ENCODE measurements around the gene ELL2.

Gene ELL2

GRCh38 chr5:95961617-95962474 is at the start of gene ELL2:
Gene ELL2 (minus strand): TSS chr5:95961851. CDS start chr5:95961721, 130 bp downstream.
- H3K27ac Mint-ChIP-seq: peak within 1 kb of the TSS; percentile 98

GRCh38 chr5:96008987-96009647 is 47.5 kb upstream of the ELL2 start:
- no peak overlapping the region for H3K27ac Mint-ChIP-seq
- H3K4me1 Mint-ChIP-seq (ENCODE audit: low read depth): no peaks in the 10 kb centered on the region

More at GRCh38 chr5:95961617-95962474, at the start of gene ELL2:
- Mint-ChIP-seq H3K36me3 (ENCODE audit: low read depth) (peaks cover 40% of the 10 kb centered on the region), H3K9me3 (no peaks in the 10 kb centered on the region), H3K4me1 (ENCODE audit: low read depth) (peaks cover 63% of the 10 kb centered on the region), H3K27me3 (no peaks in the 10 kb centered on the region), H3K4me3 (peak within 1 kb of the TSS; percentile 98)
- DNase-seq: peak; percentile 96

GRCh38 chr5:96008487-96008886 is 46.8 kb upstream of the ELL2 start:
- H3K27me3 Mint-ChIP-seq: no peaks in the 10 kb centered on the region
- no peak for DNase-seq
- no peaks in the 10 kb centered on the region for H3K36me3 Mint-ChIP-seq (ENCODE audit: low read depth)
- no peaks in the 10 kb centered on the region for H3K4me1 Mint-ChIP-seq (ENCODE audit: low read depth)
- H3K9me3 Mint-ChIP-seq: peaks cover 6% of the 10 kb centered on the region
- H3K27ac Mint-ChIP-seq: no peak overlapping the region
- no peak overlapping the region for H3K4me3 Mint-ChIP-seq

More at GRCh38 chr5:96008987-96009647, 47.5 kb upstream of the ELL2 start:
- H3K27me3 Mint-ChIP-seq: no peaks in the 10 kb centered on the region
- no peaks in the 10 kb centered on the region for H3K36me3 Mint-ChIP-seq (ENCODE audit: low read depth)
- H3K9me3 Mint-ChIP-seq: peaks cover 6% of the 10 kb centered on the region
- no peak overlapping the region for H3K4me3 Mint-ChIP-seq
- DNase-seq: no peak

- Mint-ChIP-seq H3K4me3 (no peak overlapping the region), H3K27ac (no peak overlapping the region), H3K27me3 (no peaks in the 10 kb centered on the region), H3K4me1 (ENCODE audit: low read depth) (no peaks in the 10 kb centered on the region), H3K36me3 (ENCODE audit: low read depth) (no peaks in the 10 kb centered on the region), H3K9me3 (peaks cover 3% of the 10 kb centered on the region)
- no peak for DNase-seq
Measured at GRCh38 chr5:96007051-96007450, 45.4 kb upstream of the ELL2 start.

GRCh38 chr5:96006291-96006690 is 44.6 kb upstream of the ELL2 start:
- Mint-ChIP-seq H3K36me3 (ENCODE audit: low read depth) (no peaks in the 10 kb centered on the region), H3K27ac (no peak overlapping the region), H3K27me3 (no peaks in the 10 kb centered on the region), H3K4me3 (no peak overlapping the region), H3K4me1 (ENCODE audit: low read depth) (no peaks in the 10 kb centered on the region), H3K9me3 (peaks cover 3% of the 10 kb centered on the region)
- DNase-seq: no peak

GRCh38 chr5:96004754-96005153 is 43.1 kb upstream of the ELL2 start:
- H3K27me3 Mint-ChIP-seq: no peaks in the 10 kb centered on the region
- no peak overlapping the region for H3K4me3 Mint-ChIP-seq
- H3K9me3 Mint-ChIP-seq: peaks cover 3% of the 10 kb centered on the region
- no peaks in the 10 kb centered on the region for H3K36me3 Mint-ChIP-seq (ENCODE audit: low read depth)
- H3K4me1 Mint-ChIP-seq (ENCODE audit: low read depth): no peaks in the 10 kb centered on the region
- no peak for DNase-seq
- H3K27ac Mint-ChIP-seq: no peak overlapping the region

GRCh38 chr5:96004087-96004486 is 42.4 kb upstream of the ELL2 start:
- no peak overlapping the region for H3K4me3 Mint-ChIP-seq
- DNase-seq: no peak
- H3K36me3 Mint-ChIP-seq (ENCODE audit: low read depth): no peaks in the 10 kb centered on the region
- H3K27ac Mint-ChIP-seq: no peak overlapping the region
- H3K27me3 Mint-ChIP-seq: no peaks in the 10 kb centered on the region
- peaks cover 3% of the 10 kb centered on the region for H3K9me3 Mint-ChIP-seq
- H3K4me1 Mint-ChIP-seq (ENCODE audit: low read depth): no peaks in the 10 kb centered on the region

GRCh38 chr5:96001262-96001661 is 39.6 kb upstream of the ELL2 start:
- Mint-ChIP-seq H3K27ac (no peak overlapping the region), H3K4me3 (no peak overlapping the region), H3K9me3 (no peaks in the 10 kb centered on the region), H3K36me3 (ENCODE audit: low read depth) (no peaks in the 10 kb centered on the region), H3K4me1 (ENCODE audit: low read depth) (peaks cover 12% of the 10 kb centered on the region), H3K27me3 (peaks cover 3% of the 10 kb centered on the region)
- DNase-seq: no peak

GRCh38 chr5:96000308-96000707 is 38.7 kb upstream of the ELL2 start:
- Mint-ChIP-seq H3K27ac (no peak overlapping the region), H3K4me3 (no peak overlapping the region), H3K4me1 (ENCODE audit: low read depth) (peaks cover 13% of the 10 kb centered on the region), H3K9me3 (no peaks in the 10 kb centered on the region), H3K36me3 (ENCODE audit: low read depth) (no peaks in the 10 kb centered on the region), H3K27me3 (peaks cover 3% of the 10 kb centered on the region)
- no peak for DNase-seq

GRCh38 chr5:95996904-95997723 is 35.5 kb upstream of the ELL2 start:
- peaks cover 3% of the 10 kb centered on the region for H3K27me3 Mint-ChIP-seq
- no peak overlapping the region for H3K4me3 Mint-ChIP-seq
- DNase-seq: no peak
- H3K27ac Mint-ChIP-seq: peak overlapping the region; percentile 44
- H3K9me3 Mint-ChIP-seq: no peaks in the 10 kb centered on the region
- H3K36me3 Mint-ChIP-seq (ENCODE audit: low read depth): no peaks in the 10 kb centered on the region
- peaks cover 13% of the 10 kb centered on the region for H3K4me1 Mint-ChIP-seq (ENCODE audit: low read depth)

- Mint-ChIP-seq H3K4me1 (ENCODE audit: low read depth) (peaks cover 13% of the 10 kb centered on the region), H3K4me3 (no peak overlapping the region), H3K36me3 (ENCODE audit: low read depth) (no peaks in the 10 kb centered on the region), H3K27me3 (peaks cover 5% of the 10 kb centered on the region), H3K9me3 (no peaks in the 10 kb centered on the region), H3K27ac (no peak overlapping the region)
- DNase-seq: no peak
Measured at GRCh38 chr5:95995962-95996489, 34.4 kb upstream of the ELL2 start.

GRCh38 chr5:95993776-95994175 is 32.1 kb upstream of the ELL2 start:
- DNase-seq: no peak
- Mint-ChIP-seq H3K4me1 (ENCODE audit: low read depth) (peaks cover 13% of the 10 kb centered on the region), H3K4me3 (no peak overlapping the region), H3K27me3 (peaks cover 4% of the 10 kb centered on the region), H3K27ac (no peak overlapping the region), H3K36me3 (ENCODE audit: low read depth) (no peaks in the 10 kb centered on the region), H3K9me3 (no peaks in the 10 kb centered on the region)

GRCh38 chr5:95993266-95993665 is 31.6 kb upstream of the ELL2 start:
- peaks cover 13% of the 10 kb centered on the region for H3K4me1 Mint-ChIP-seq (ENCODE audit: low read depth)
- H3K27me3 Mint-ChIP-seq: peaks cover 2% of the 10 kb centered on the region
- DNase-seq: no peak
- no peak overlapping the region for H3K27ac Mint-ChIP-seq
- H3K36me3 Mint-ChIP-seq (ENCODE audit: low read depth): no peaks in the 10 kb centered on the region
- H3K9me3 Mint-ChIP-seq: no peaks in the 10 kb centered on the region
- H3K4me3 Mint-ChIP-seq: no peak overlapping the region

GRCh38 chr5:95989283-95990048 is 27.8 kb upstream of the ELL2 start:
- peaks cover 2% of the 10 kb centered on the region for H3K27me3 Mint-ChIP-seq
- H3K9me3 Mint-ChIP-seq: no peaks in the 10 kb centered on the region
- no peak overlapping the region for H3K4me3 Mint-ChIP-seq
- H3K36me3 Mint-ChIP-seq (ENCODE audit: low read depth): no peaks in the 10 kb centered on the region
- no peaks in the 10 kb centered on the region for H3K4me1 Mint-ChIP-seq (ENCODE audit: low read depth)
- H3K27ac Mint-ChIP-seq: no peak overlapping the region
- DNase-seq: no peak

Measured in activated T-cell treated with anti-CD3 and anti-CD28 coated beads, Interleukin-2, amount 50 U/mL, for 24 hours (primary cell).